GM04503 (cell line): ENCODE results near the gene MARK3.

Experiments
- DNase-seq: peaks from one replicate; pipeline ENCODE4 v3.0.0-alpha.2; 2012; ENCODE audit warnings: low read depth

MARK3 gene

DNA sequence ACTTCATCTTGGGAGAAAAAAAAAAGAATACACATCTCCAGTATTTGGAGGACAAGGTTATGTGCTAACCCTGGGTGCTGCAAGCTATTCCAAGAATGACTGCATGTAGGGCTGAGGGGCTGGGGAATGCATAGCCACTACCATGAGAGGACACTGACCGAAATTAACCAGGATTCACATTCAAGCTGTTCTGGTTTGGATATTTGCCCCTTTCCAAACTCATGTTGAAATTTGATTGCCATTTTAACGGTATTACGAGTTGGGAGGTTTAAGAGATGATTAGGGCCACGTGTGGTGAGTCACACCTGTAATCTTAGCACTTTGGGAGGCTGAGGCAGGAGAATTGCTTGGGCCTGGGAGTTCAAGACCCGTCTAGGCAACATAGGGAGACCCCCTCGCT is 18.5 kb upstream of the MARK3 start:
- no peak for DNase-seq

- DNase-seq: no peak
Observed at GRCh38 chr14:103367995-103368394, 17.2 kb upstream of the MARK3 start.

DNA sequence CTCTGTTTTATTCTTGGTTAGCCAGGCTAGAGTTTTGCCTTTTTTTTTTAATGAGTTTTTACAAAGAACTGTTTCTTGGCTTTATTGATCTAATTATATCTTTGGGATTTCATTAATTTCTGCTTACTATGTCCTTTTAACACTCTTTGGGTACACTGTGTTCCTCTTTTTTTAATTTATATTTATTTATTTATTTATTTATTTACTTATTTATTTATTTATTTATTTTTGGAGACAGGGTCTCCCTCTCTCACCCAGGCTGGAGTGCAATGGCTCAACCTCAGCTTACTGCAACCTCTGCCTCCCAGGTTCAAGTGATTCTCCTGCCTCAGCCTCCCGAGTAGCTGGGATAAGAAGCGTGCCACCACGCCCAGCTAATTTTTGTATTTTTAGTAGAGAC is 15.1 kb upstream of the MARK3 start:
- no peak for DNase-seq

GRCh38 chr14:103372017-103372416 is 13.2 kb upstream of the MARK3 start:
- DNase-seq: no peak

DNA sequence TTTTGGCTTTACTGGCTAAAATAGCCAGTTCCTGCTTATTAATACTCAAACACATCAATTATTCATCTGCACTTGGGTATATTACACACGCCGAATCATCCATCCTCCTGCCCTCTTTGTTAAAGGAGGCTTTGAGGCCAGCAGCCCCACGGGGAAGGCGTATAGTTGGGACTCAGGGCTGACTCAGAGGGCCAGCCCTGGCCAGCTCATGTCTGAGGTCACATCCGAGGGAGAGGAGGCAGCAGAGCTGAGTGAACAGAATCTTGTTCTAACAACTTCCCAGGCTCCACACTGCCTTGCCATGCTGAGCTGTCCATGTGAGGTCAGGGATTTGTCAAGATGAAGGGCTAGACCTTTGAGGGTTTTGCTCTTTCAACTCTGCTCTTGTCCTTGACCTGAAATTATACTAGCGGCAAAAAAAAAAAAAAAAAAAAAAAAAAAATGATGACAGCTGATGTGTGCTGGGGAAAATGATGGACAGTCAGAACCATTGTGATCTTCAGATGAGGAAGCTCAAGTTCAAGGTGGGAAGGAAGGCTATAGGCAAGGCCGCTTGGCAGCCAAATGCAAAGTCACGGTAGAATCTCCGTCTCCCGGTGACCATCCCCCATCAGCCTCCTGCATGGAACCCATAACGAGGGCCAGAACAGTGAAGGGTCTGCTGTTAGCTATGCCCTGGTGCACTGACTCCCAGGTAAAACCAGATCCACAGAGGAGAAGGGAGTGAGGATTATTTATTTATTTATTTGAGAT is 12.5 kb upstream of the MARK3 start:
- DNase-seq: peak; percentile 78

GRCh38 chr14:103374121-103374520 is 11.1 kb upstream of the MARK3 start:
- no peak for DNase-seq

GRCh38 chr14:103377522-103378037 is 7.6 kb upstream of the MARK3 start:
- DNase-seq: no peak

- DNase-seq: no peak
Observed at GRCh38 chr14:103378038-103378854, 7.0 kb upstream of the MARK3 start.

DNA sequence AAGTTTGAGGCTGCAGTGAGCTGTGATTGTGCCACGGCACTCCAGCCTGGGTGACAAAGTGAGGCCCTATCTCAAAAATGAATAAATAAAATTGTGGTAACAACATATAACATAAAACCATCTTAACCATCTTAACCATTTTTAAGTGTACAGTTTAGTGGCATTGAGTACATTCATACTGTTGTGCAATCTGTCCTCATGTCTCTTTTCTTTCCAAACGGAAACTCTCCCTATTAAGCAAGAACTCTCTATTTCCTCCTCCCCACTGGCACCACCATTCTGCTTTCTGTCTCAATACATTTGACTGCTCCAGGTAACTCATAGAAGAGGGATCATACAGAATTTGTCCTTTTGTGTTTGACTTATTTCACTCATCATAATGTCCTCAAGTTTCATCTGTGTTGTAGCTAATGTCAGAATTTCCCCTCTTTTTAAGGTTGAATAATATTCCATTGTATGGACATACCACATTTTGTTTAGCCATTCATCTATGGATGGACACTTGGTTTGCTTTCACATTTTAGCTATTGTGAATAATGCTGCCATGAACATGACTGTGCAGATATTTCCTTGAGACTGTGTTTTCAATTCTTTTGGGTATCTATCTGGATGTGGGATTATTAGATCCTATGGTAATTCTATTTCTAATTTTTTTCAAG is 4.4 kb upstream of the MARK3 start:
- DNase-seq: no peak

DNA sequence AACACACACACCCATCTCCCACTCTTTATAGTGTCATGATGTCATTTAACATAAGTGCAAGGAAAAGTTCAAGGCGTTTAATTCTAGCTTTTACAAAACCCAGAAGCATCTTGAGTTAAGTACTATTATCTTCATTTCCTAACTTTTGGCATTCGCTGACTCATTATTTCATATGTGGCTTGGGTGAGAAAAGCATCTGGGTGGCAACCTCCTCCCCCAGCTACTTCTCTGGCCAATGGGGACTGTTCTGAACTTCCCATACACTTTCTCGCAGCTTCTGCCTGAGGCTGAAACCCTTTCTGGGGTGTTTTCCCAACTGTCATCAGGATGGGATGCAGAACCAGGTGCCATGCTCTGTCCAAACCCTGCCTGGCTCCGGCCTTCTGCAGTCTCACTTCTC is 2.8 kb upstream of the MARK3 start:
- no peak for DNase-seq

DNA sequence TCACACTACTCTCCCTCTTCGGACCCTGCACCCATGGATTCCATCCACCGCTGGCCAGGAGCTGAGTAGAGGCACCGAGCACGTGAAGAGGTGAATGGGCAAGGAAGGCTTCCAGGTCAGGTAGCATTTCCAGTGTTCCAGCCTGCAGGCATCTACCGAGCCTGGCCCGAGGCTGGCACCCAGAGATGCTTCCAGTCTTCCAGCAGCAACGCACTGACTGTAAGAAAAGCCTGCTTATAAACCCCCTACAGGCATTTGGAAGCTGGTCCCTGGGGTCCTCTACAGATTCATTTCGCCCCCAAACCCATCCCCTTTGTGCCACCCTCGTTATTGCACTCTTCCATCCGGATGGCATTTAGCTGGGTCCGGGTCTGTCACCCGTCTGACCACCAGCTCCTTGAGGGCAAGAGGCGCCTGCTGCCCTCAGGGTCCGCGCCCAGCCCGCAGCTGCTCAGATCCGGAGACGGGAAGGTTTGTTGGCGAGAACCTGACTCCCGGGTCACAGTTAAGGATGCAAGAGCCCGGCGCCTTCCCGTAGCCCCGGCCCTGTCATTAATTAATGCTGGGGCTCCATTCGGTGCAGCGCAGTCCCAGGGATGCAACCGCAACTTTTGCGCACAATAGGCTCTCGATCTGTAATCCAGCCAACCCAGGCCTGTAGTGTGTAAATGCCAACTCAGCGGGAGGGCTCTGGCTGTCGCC is 614 bp upstream of the MARK3 start:
- DNase-seq: no peak

- no peak for DNase-seq
Observed at GRCh38 chr14:103385929-103386712, 906 bp downstream of the MARK3 start.

- DNase-seq: no peak
Observed at GRCh38 chr14:103386713-103387329, 1.6 kb downstream of the MARK3 start.

DNA sequence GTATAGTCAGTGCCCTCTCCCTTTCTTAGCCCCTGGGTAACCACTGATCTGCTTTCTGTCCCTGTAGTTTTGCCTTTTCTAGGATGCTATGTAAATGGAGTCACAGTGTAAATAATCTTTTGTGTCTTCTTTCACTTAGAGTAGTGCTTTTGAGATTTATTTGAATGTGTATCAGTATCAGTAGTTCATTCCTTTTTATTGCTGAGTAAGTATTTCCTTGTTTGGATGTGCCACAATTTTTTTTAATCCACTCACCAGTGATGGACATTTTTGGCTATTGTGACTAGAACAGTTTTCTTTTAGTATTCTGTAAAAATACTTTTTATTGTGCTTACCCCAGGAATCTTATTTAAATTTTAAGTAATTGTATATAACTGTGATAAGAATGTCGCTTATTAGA is 3.4 kb downstream of the MARK3 start:
- DNase-seq: no peak

- no peak for DNase-seq
Observed at GRCh38 chr14:103390605-103391004, 5.4 kb downstream of the MARK3 start.

DNA sequence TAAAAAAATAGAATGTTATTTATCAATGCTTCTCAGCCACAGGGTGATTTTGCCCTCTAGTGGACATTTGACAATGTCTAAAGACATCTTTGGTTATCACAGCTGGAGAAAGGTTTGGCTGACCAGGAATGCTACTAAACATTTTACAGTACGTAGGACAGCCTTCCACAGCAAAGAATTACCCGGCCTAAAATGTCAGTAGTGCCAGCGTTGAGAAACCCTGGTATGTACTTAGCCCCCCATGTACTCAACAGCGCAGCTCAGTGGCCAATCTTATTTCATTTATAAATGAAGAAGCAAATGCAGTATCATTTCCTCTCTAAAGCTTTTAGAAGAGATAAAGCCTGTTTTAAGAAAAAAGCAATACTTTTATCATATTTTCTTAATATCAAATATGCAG is 5.8 kb downstream of the MARK3 start:
- no peak for DNase-seq

DNA sequence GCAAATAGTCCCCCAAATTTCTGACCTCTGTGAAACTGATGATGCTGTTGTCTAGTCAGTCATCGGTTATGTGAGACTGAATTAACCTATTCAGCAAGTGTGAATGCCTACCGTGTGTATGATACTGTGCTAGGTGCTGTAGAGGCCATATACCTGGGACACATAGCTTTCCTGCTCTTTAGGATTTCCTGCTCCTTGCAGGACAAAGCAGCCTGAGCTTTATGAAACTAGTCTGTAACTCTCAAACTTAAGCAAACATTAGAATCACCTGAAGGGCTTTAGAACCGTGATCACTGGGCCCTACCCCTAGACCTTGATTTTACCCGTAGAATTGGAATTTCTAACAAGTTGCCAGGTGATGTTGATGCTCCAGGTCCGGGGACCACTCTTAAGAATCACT is 6.9 kb downstream of the MARK3 start:
- no peak for DNase-seq

DNA sequence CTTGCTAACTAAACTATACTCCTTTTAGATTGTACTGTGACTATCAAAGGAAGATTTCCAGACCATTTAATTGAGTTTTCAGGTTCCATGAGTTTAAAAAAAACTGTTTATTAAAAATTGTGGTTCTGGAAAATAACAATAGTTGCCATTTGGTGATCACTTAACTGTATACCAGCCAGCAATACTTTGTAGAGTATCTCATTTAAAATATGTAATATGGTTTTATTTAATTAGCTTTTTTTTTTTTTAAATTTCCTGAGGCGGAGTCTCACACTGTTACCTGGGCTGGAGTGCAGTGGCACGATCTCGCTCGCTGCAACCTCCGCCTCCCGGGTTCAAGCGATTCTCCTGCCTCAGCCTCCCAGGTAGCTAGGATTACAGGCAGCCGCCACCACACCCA is 7.4 kb downstream of the MARK3 start:
- no peak for DNase-seq

GRCh38 chr14:103393070-103393469 is 7.9 kb downstream of the MARK3 start:
- no peak for DNase-seq

DNA sequence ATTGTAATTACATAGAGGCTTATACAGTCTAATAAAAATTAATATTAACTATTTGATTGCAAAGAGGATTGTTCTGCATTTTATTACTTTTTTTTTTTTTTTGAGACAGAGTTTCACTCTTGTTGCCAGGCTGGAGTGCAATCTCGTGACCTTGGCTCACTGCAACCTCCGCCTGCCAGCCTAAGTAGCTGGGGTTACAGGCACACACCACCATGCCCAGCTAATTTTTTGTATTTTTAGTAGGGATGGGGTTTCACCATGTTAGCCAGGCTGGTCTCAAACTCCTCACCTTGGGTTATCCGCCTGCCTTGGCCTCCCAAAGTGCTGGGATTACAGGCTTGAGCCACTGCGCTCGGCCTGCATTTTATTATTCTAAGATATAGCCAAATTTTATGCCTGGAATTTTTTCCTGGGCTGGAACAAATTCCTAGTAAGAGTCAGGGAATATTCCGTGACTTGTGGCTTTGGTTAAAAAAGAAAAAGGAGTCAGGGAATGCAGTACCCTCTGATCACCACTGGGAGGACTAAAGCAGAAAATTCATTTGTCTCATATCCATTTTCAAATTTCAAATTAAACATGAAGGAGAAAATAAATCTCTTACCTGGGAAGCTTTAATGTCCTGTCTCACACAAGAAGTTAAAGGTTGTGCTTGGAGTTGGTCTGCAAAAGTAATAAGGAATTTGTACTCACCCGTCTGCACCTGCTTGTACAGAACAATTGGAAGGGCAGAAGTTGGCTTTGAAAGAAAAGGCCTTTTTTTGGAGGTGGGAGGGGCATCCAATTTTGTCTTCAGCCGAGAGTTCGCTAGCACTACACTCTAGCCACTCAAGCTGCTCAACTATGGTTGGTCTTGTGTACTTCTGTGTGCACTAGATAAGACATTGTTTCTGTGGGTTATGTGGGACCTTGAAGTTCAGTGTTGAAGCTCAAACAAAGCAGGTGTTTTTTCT is 8.7 kb downstream of the MARK3 start:
- DNase-seq: no peak
